Thoracic aorta (tissue), 2 donors: Measurements from ENCODE around the gene RIT2. TPM values are rescaled to one million over a fixed set of nuclear protein-coding genes. Genes with fewer than 3 reads are reported as not detected.

Experiments used
- ATAC-seq: fragments of 150-250 bp; one replicate; pipeline ENCODE4 v1.8.0; 2017; ENCODE audit warnings: low read depth; ENCODE audit not compliant: insufficient number of reproducible peaks, low FRiP score
- DNase-seq: peaks from one replicate; pipeline ENCODE4 v3.0.0-alpha.2; 2020; ENCODE audit warnings: low spot score
- H3K27ac ChIP-seq, 2 donors: fragments of 200-600 bp; sonication (generic); 1 replicate in 1 of 2; 2 replicates in 1 of 2; pipeline ENCODE4 v1.5.1; 2016; ENCODE audit warnings: mild to moderate bottlenecking in 2 of 2, moderate library complexity in 2 of 2
- H3K27me3 ChIP-seq: fragments of 200-600 bp; sonication (generic); replicated peaks from 2 replicates; pipeline ENCODE4 v1.6.0; 2016; ENCODE audit warnings: mild to moderate bottlenecking; ENCODE audit not compliant: insufficient read depth
- H3K36me3 ChIP-seq: fragments of 200-600 bp; sonication (generic); one replicate; pipeline ENCODE4 v1.5.1; 2016
- H3K4me1 ChIP-seq, 2 donors: fragments of 200-600 bp; sonication (generic); 1 replicate in 1 of 2; 2 replicates in 1 of 2; pipeline versions ENCODE4 v1.5.1 to v1.6.0; 2016; ENCODE audit warnings: low read depth in 2 of 2, mild to moderate bottlenecking in 1 of 2; ENCODE audit not compliant: control insufficient read depth in 1 of 2
- H3K4me3 ChIP-seq: fragments of 200-600 bp; sonication (generic); 2 replicates; pipeline ENCODE4 v1.5.1; 2016; ENCODE audit warnings: mild to moderate bottlenecking
- H3K9me3 ChIP-seq: fragments of 200-600 bp; sonication (generic); 2 replicates; pipeline ENCODE4 v1.5.1; 2016
- CTCF ChIP-seq: fragments of 200-600 bp; sonication (generic); IDR thresholded peaks from one replicate; pipeline ENCODE4 v1.5.1; 2019; ENCODE audit warnings: antibody characterized with exemption
- total RNA-seq, 2 donors: library from RNA; depleted of rRNA; stranded (reverse); fragments of >200 nt; gene quantifications; one replicate each; pipeline versions ENCODE4 v1.1.0 to v1.2.3, GENCODE V29; 2016

Gene RIT2
- total RNA-seq, 2 donors from 2014 or later = not detected

GRCh38 chr18:42861271-42861670 is 254.2 kb downstream of the RIT2 start:
- Histone ChIP-seq H3K27ac (no peak overlapping the region), H3K27me3 (no peaks in the 10 kb centered on the region), H3K9me3 (no peaks in the 10 kb centered on the region), H3K36me3 (no peaks in the 10 kb centered on the region), H3K4me1 (no peaks in the 10 kb centered on the region), H3K4me3 (no peak overlapping the region)
- no peak for TF ChIP-seq CTCF
- ATAC-seq = no peak
- DNase-seq = no peak

- Histone ChIP-seq H3K27ac (no peak overlapping the region), H3K36me3 (no peaks in the 10 kb centered on the region), H3K27me3 (no peaks in the 10 kb centered on the region), H3K4me1 (no peaks in the 10 kb centered on the region), H3K9me3 (no peaks in the 10 kb centered on the region), H3K4me3 (no peak overlapping the region)
- no peak for DNase-seq
- ATAC-seq = no peak
- TF ChIP-seq CTCF = no peak
Measured at GRCh38 chr18:42860548-42860947, 254.9 kb downstream of the RIT2 start.

- TF ChIP-seq CTCF = no peak
- Histone ChIP-seq H3K9me3 (no peaks in the 10 kb centered on the region), H3K36me3 (no peaks in the 10 kb centered on the region), H3K27me3 (no peaks in the 10 kb centered on the region), H3K27ac (no peak overlapping the region), H3K4me3 (no peak overlapping the region), H3K4me1 (no peaks in the 10 kb centered on the region)
- no peak for ATAC-seq
- no peak for DNase-seq
Measured at GRCh38 chr18:42860011-42860410, 255.5 kb downstream of the RIT2 start.

GRCh38 chr18:42854558-42854957 is 260.9 kb downstream of the RIT2 start:
- Histone ChIP-seq H3K9me3 (no peaks in the 10 kb centered on the region), H3K36me3 (no peaks in the 10 kb centered on the region), H3K4me3 (no peak overlapping the region), H3K27me3 (no peaks in the 10 kb centered on the region), H3K27ac (no peak overlapping the region), H3K4me1 (no peaks in the 10 kb centered on the region)
- TF ChIP-seq CTCF = no peak
- DNase-seq (no peak), ATAC-seq (no peak)

GRCh38 chr18:42850174-42851083 is 265.1 kb downstream of the RIT2 start:
- Histone ChIP-seq H3K4me1 (no peaks in the 10 kb centered on the region), H3K4me3 (no peak overlapping the region), H3K27me3 (no peaks in the 10 kb centered on the region), H3K9me3 (no peaks in the 10 kb centered on the region), H3K27ac (no peak overlapping the region), H3K36me3 (no peaks in the 10 kb centered on the region)
- no peak for DNase-seq
- no peak for TF ChIP-seq CTCF
- no peak for ATAC-seq
